Left ventricle myocardium superior (tissue), 1 donor: ENCODE measurements around the gene SSH3. TPM values are rescaled to one million over a fixed set of nuclear protein-coding genes. Genes with fewer than 3 reads are reported as not detected.

Experiments used
- ATAC-seq: fragments of 200-7000 bp; cut with Tn5 transposase; one replicate; pipeline ENCODE4 v1.9.1; 2020; ENCODE audit warnings: mild to moderate bottlenecking, moderate library complexity
- DNase-seq: peaks from one replicate; pipeline ENCODE4 v3.0.0-alpha.2; 2020
- intact Hi-C: fragments of 100-400 bp; cut with micrococcal nuclease; formaldehyde crosslinking; loops from one replicate; pipeline ENCODE4 v1.11.0; 2022
- total RNA-seq: library from RNA; stranded (reverse); fragmentation: NEBNext Ultra II Directional; extraction: Animal tissue kit (Norgen Biotek cat#: 25700); gene quantifications from one replicate; pipeline ENCODE4 v1.2.1, GENCODE V29; 2021
- donor health status: DM: no; HTN: yes; CAD: no; lungs with severe emphysema.

The SSH3 gene
- total RNA-seq, 1 donor from 2014 or later, result 18.7 TPM

- intact Hi-C loops, result no loop called here
- DNase-seq, result no peak
- ATAC-seq, result no peak
Measured at GRCh38 chr11:67288198-67288451, 15.2 kb upstream of the SSH3 start.

- ATAC-seq, result peak; percentile 88
- intact Hi-C loops, result no loop called here
- peak; percentile 94 for DNase-seq
Measured at GRCh38 chr11:67288452-67289225, 14.7 kb upstream of the SSH3 start.

- DNase-seq (no peak), ATAC-seq (no peak)
- intact Hi-C loops, result no loop called here
Measured at GRCh38 chr11:67289226-67289650, 14.1 kb upstream of the SSH3 start, which contains the start of gene ANKRD13D. TSS of gene ANKRD13D (plus strand) at chr11:67289303. CDS start at chr11:67289461, 158 bp downstream.

DNA sequence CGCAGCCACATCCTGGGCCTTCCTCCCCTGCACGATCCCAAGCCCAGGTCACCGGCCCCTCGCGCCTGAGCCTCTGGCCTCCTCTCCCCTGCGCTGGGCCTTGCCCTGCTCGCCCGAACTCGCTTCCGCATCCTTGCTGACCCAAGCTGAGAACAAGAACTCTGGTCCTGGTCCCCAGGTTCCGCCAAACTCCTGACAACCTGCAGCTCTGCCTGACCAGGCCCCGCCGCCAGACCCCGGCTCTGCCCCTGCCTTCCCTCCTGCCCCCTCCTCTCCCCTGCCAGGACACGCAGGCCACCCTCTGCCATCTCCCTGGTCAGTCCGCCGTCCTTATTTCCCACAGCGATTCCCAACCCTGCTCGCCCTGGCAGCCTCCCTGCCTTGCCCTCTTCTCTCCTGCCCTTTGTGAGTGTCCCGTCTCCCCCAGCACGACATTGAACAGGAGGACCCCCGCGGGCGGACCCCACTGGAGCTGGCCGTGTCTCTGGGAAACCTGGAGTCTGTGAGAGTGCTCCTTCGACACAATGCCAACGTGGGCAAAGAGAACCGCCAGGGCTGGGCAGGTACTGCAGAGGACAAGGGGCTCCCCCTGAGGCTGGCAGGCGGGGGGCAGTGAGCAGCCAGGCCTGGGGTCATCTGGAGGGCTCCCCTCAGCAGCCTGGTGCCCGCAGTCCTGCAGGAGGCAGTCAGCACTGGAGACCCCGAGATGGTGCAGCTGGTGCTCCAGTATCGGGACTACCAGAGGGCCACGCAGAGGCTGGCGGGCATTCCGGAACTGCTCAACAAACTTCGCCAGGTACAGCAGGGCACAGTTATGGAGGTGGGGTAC lies 13.5 kb upstream of the SSH3 start:
- DNase-seq (peak; percentile 54), ATAC-seq (peak; percentile 5)
- intact Hi-C loops, result no loop called here

- DNase-seq (peak; percentile 65), ATAC-seq (no peak)
- intact Hi-C loops, result no loop called here
Measured at GRCh38 chr11:67290801-67291200, 12.5 kb upstream of the SSH3 start.

- ATAC-seq (no peak), DNase-seq (peak; percentile 31)
- intact Hi-C loops, result no loop called here
Measured at GRCh38 chr11:67291481-67292381, 11.6 kb upstream of the SSH3 start.

DNA sequence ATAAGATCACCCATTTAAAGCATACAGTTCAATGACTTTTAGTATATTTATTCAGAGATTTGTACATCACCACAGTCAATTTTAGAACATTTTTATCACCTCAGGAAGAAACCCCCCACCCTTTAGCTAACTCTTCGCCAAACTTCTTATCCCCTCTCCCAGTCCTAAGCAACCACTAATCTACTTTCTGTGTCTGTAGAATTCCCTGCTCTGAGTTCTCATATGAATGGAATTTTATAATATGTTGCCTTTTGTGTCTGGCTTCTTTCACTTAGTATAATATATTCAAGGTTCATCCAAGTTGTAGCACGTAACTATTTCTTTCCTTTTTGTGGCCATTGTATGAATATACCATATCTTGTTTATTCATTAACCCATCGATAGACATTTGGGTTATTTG lies 10.7 kb upstream of the SSH3 start:
- intact Hi-C loops, result no loop called here
- ATAC-seq (no peak), DNase-seq (no peak)

GRCh38 chr11:67293090-67293489 lies 10.2 kb upstream of the SSH3 start:
- intact Hi-C loops, result no loop called here
- no peak for ATAC-seq

DNA sequence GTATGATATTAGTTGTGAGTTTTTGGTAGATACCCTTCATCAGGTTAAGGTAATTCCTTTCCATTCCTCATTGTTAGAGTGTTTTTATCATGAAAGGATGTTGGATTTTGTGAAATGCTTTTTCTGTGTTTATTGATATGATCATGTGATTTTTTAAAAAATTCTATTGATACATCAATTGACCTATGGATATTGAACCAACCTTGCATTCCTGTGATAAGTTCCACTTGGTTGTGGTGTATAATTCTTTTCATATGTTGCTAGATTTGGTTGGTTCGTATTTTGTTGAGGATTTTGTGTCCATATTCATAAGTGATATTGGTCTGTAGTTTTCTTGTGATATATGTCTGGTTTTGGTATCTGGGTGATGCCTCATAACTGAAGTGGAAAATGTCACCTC lies 7.5 kb upstream of the SSH3 start:
- intact Hi-C loops, result no loop called here
- DNase-seq (no peak), ATAC-seq (no peak)

More at GRCh38 chr11:67293090-67293489, 10.2 kb upstream of the SSH3 start:
- no peak for DNase-seq

DNA sequence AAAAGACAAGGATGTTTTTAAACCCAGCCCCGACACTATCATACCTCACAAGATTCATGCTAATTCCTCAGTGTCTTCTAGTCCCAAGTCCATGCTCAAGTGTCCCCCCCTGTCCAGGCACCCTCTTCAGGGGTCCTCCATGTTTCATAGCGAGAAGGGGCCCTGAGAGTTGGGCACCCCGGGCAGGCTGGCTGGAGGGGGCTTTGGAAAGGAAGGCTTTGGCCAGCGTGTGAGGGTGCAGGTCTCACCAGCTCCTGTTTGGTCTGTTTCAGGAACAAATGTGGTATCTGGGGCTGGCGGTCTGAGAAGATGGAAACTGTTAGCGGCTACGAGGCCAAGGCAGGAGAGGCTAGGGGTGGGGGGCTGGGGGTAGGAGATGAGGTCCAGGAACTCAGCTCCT lies 4.5 kb upstream of the SSH3 start:
- DNase-seq (no peak), ATAC-seq (no peak)
- intact Hi-C loops, result no loop called here

GRCh38 chr11:67299471-67300191 lies 3.7 kb upstream of the SSH3 start:
- ATAC-seq (no peak), DNase-seq (peak; percentile 16)
- intact Hi-C loops, result no loop called here

- intact Hi-C loops, result no loop called here
- DNase-seq, result peak; percentile 11
- no peak for ATAC-seq
Measured at GRCh38 chr11:67300256-67300755, 3.0 kb upstream of the SSH3 start.

GRCh38 chr11:67300756-67301312 lies 2.5 kb upstream of the SSH3 start:
- intact Hi-C loops, result no loop called here
- DNase-seq (peak; percentile 28), ATAC-seq (no peak)

DNA sequence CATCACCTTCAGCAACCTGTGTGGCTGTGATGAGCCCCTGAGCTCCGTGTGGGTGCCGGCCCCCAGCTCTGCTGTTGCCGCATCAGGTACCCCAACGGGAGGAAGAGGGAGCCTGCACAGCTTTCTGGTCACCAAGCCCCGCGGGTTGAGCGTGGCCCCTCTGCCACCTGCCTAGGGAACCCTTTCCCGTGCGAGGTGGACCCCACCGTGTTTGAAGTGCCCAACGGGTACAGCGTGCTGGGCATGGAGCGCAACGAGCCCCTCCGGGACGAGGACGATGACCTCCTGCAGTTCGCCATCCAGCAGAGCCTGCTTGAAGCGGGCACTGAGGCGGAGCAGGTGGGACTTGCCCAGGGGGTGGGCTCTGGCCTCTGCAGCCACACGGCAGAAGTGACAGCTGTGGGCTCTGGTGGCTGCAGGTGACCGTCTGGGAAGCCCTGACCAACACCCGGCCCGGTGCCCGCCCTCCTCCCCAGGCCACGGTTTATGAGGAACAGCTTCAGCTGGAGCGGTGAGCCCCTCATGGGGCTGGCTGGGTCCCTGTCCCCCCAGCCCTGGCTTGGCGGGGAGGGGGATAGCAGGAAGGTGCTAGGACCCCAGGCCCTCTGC lies 1.9 kb upstream of the SSH3 start:
- intact Hi-C loops, result no loop called here
- ATAC-seq, result no peak
- DNase-seq, result peak; percentile 38

GRCh38 chr11:67301951-67302516 lies 1.3 kb upstream of the SSH3 start:
- intact Hi-C loops, result no loop called here
- DNase-seq, result peak; percentile 76
- ATAC-seq, result peak; percentile 65

DNA sequence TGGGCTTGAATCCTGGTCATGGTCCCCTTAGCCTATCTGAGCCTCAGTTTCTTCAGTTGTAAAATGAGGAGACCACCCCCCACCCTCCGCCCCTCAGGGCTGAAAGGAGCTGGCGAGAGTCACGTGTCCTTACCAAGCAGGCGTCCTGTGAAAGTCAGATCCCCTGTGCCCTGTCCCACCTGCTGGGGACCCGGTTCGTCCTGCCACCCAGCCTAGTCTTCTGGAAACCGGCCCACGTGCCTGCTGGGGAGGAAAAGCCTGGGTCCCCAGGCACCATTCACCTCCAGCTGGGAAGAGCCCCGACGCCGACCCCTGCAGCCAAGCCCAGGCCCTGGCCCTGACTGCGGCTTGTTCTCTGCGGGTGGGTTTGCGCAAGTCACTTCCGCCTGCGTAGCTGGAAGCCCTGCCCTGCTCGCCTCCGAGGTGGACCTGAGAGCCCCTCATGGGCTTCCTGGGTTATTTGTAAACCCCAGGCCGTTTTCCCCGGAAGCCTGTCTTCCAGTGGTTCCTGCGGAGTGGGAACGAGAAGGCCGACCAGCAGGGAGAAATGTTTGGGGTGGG lies 679 bp upstream of the SSH3 start:
- intact Hi-C loops, result no loop called here
- ATAC-seq, result peak; percentile 34
- peak; percentile 60 for DNase-seq

DNA sequence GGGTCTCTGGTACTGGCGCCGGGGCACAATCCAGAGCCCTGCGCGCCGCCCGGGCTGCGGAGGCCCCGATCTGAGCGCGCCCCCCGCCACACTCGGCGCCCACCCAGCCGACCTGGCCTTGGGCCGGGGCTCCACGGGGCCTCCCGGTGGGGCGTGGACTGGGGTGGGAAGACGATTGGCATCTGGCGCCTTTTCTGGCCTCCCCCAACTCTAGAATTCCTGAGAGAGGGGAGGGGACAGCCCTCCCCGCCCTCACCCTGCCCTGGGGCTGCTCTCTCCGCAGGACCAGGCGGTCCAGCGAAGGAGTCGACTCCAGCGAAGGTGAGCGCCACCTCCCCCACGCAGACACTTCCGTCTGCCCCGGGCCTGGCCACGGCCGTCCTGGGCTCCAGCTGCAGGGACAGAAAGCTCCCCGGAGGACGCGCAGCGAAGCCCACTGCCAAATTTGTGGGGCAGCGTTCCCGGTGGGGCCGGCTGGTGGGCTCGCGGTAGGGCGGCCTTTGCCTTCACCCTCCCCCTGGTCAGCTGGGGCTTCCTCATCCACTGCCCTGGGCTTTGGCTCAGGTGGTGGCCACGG lies 593 bp downstream of the SSH3 start:
- DNase-seq, result peak; percentile 47
- intact Hi-C loops, result no loop called here
- ATAC-seq, result peak; percentile 32
